ENCODE measurements around the gene VWA1.
A peak's percentile ranks its signal among the peaks of the same experiment; 100 is the strongest.
"Not testable (repeated sequence)": the region's sequence is repeated elsewhere in the genome, so short reads cannot be mapped to it uniquely, and the experiment has no call there.

VWA1 gene

GRCh38 chr1:1402901-1403392 is 32.5 kb upstream of the VWA1 start:
- not testable (repeated sequence) for DNase-seq (ENCODE audit: low spot score)

- no peak for DNase-seq (ENCODE audit: low spot score)
Measured at GRCh38 chr1:1403653-1404052, 31.8 kb upstream of the VWA1 start.

GRCh38 chr1:1406101-1406820 is 29.2 kb upstream of the VWA1 start:
- peak; percentile 42 for DNase-seq (ENCODE audit: low spot score)

GRCh38 chr1:1406821-1407635 is 28.5 kb upstream of the VWA1 start, which contains the start of gene MRPL20:
TSS of gene MRPL20 (minus strand) at chr1:1407293. CDS start at chr1:1407217, 76 bp downstream.
- DNase-seq (ENCODE audit: low spot score): peak; percentile 94

- peak; percentile 53 for DNase-seq (ENCODE audit: low spot score)
Measured at GRCh38 chr1:1407636-1408318, 27.7 kb upstream of the VWA1 start.

- DNase-seq (ENCODE audit: low spot score): not testable (repeated sequence)
Measured at GRCh38 chr1:1410238-1410637, 25.3 kb upstream of the VWA1 start.

GRCh38 chr1:1411626-1412025 is 23.9 kb upstream of the VWA1 start:
- no peak for DNase-seq (ENCODE audit: low spot score)

- not testable (repeated sequence) for DNase-seq (ENCODE audit: low spot score)
Measured at GRCh38 chr1:1412311-1412902, 23.1 kb upstream of the VWA1 start.

- DNase-seq (ENCODE audit: low spot score): no peak
Measured at GRCh38 chr1:1415751-1416150, 19.7 kb upstream of the VWA1 start.

- DNase-seq (ENCODE audit: low spot score): not testable (repeated sequence)
Measured at GRCh38 chr1:1417396-1417795, 18.1 kb upstream of the VWA1 start.

GRCh38 chr1:1417825-1418463 is 17.5 kb upstream of the VWA1 start:
- not testable (repeated sequence) for DNase-seq (ENCODE audit: low spot score)

- no peak for DNase-seq (ENCODE audit: low spot score)
Measured at GRCh38 chr1:1418464-1419362, 16.8 kb upstream of the VWA1 start.

GRCh38 chr1:1419363-1419812 is 16.1 kb upstream of the VWA1 start:
- no peak for DNase-seq (ENCODE audit: low spot score)

GRCh38 chr1:1419813-1420653 is 15.5 kb upstream of the VWA1 start:
- DNase-seq (ENCODE audit: low spot score): no peak

GRCh38 chr1:1420654-1421141 is 14.8 kb upstream of the VWA1 start:
- DNase-seq (ENCODE audit: low spot score): no peak

- no peak for DNase-seq (ENCODE audit: low spot score)
Measured at GRCh38 chr1:1421147-1421906, 14.2 kb upstream of the VWA1 start, which contains the start of gene ANKRD65. TSS of gene ANKRD65 (minus strand) at chr1:1421276. CDS start at chr1:1421005, 271 bp downstream.

GRCh38 chr1:1421907-1422464 is 13.5 kb upstream of the VWA1 start:
- DNase-seq (ENCODE audit: low spot score): no peak
